ENCODE measurements around the gene MAP2K5.

Gene MAP2K5

DNA sequence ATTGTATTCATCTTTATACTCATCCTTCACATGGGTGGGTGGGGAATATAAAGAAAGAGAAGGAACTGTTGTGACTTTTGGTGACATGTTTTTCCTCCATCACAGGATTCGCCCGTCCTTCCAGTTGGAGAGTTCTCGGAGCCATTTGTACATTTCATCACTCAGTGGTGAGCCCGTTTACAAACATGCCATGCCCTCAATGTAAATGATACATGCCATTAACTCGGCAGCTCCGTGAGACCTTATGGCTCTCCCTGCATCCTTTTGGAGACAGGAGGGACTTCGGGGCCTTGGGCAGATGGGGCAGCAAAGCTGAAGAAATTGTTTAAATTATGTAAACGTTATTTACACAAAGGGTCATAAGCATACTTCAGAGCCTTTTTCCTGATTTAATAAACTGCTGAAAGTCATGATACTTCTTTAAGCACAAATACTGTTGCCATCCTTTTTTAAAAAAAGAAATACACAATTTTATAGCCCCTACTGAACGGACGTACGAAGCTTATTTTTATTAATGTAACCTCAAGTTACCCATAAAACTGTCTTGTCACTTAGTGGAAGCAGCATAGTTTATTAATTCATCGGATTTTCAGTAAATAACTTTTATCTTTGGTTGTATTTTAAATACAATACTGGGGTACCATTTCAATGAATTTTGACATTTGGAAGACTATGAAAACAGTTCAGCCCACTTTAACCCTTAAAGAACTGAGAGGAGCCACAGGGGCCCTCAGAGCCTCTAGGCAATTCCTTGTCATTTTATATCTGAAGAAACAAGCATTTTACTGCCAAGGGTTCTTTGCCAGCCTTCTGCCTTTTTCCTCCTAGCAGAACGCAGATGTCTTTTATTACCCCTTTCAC is 227.2 kb downstream of the MAP2K5 start:
- Histone ChIP-seq H3K4me2 (ENCODE audit: low read length) (no peak overlapping the region), H3K27me3 (ENCODE audit: low read depth, low read length) (no peaks in the 10 kb centered on the region), H3K9me3 (ENCODE audit: insufficient read depth, low read length) (no peaks in the 10 kb centered on the region), H3K4me3 (ENCODE audit: low read length) (no peak overlapping the region), H3K79me2 (ENCODE audit: low read length) (no peaks in the 10 kb centered on the region), H3K4me1 (ENCODE audit: low read length) (peaks cover 21% of the 10 kb centered on the region), H4K20me1 (ENCODE audit: insufficient read depth, low read length) (no peaks in the 10 kb centered on the region), H3K27ac (ENCODE audit: low read length) (no peak overlapping the region), H2AFZ (ENCODE audit: low read depth, low read length) (no peak overlapping the region), H3K36me3 (replicated peaks; ENCODE audit: low read depth, low read length) (no peaks in the 10 kb centered on the region), H3K9ac (ENCODE audit: low read length) (no peak overlapping the region)
- TF ChIP-seq EZH2phosphoT487 (IDR thresholded peaks at IDR 0.05; ENCODE audit: low read depth) = no peak
- TF ChIP-seq, protein P1, sequence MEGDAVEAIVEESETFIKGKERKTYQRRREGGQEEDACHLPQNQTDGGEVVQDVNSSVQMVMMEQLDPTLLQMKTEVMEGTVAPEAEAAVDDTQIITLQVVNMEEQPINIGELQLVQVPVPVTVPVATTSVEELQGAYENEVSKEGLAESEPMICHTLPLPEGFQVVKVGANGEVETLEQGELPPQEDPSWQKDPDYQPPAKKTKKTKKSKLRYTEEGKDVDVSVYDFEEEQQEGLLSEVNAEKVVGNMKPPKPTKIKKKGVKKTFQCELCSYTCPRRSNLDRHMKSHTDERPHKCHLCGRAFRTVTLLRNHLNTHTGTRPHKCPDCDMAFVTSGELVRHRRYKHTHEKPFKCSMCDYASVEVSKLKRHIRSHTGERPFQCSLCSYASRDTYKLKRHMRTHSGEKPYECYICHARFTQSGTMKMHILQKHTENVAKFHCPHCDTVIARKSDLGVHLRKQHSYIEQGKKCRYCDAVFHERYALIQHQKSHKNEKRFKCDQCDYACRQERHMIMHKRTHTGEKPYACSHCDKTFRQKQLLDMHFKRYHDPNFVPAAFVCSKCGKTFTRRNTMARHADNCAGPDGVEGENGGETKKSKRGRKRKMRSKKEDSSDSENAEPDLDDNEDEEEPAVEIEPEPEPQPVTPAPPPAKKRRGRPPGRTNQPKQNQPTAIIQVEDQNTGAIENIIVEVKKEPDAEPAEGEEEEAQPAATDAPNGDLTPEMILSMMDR (IDR thresholded peaks at IDR 0.05; ENCODE audit: low read depth, low read length) = no peak

DNA sequence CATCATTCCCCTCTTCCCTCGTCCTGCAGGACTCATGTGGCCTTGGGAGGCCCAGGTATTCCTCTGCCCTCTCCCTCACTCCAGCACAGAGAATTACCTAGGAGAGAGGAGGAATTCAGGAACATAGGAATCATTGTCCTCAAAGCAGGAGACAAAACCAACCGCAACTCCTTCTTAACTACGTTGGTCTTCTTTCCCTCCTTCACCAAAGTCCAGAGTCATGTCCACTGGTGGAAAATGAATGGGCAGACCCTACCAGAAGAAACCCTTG is 227.8 kb downstream of the MAP2K5 start:
- no peak overlapping the region for H3K4me3 ChIP-seq (ENCODE audit: low read length)
- H3K4me2 ChIP-seq (ENCODE audit: low read length) = no peak overlapping the region
- H3K9me3 ChIP-seq (ENCODE audit: insufficient read depth, low read length) = no peaks in the 10 kb centered on the region
- TF ChIP-seq, protein P1 (IDR thresholded peaks at IDR 0.05; ENCODE audit: low read depth, low read length) = no peak
- TF ChIP-seq EZH2phosphoT487 (IDR thresholded peaks at IDR 0.05; ENCODE audit: low read depth) = no peak
- no peak overlapping the region for H3K27ac ChIP-seq (ENCODE audit: low read length)
- no peaks in the 10 kb centered on the region for H3K79me2 ChIP-seq (ENCODE audit: low read length)
- no peaks in the 10 kb centered on the region for H3K27me3 ChIP-seq (ENCODE audit: low read depth, low read length)
- H2AFZ ChIP-seq (ENCODE audit: low read depth, low read length) = no peak overlapping the region
- H3K9ac ChIP-seq (ENCODE audit: low read length) = no peak overlapping the region
- no peaks in the 10 kb centered on the region for H4K20me1 ChIP-seq (ENCODE audit: insufficient read depth, low read length)
- peaks cover 21% of the 10 kb centered on the region for H3K4me1 ChIP-seq (ENCODE audit: low read length)
- H3K36me3 ChIP-seq (replicated peaks; ENCODE audit: low read depth, low read length) = no peaks in the 10 kb centered on the region

DNA sequence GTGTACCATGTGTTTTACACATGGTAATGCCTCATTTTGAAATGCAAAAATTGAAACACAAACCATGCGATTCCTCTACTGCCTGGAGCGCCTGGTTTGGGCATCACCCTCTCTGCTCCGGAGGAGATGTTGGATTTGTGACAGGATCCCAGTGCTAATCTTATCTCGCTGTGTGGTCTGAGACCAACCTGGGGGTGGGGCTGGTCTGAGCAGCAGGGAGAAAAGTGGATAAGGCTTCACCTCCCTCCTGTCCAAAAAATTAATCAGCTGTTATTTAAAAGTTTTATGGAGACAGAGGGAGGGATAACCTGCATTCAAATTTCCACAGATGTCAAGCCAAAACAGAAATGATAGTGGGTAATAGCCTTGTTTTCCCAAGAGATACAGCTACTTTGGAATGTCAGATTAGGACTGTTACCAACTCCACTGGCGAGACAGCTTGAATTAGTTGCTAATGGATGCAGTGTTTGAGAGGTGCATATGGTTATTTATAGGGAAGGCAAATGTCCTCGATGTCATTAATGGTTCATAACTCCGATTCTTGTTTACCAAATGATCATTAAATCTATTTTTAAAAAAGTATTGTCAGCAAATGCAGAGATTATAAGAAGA is 228.8 kb downstream of the MAP2K5 start:
- no peaks in the 10 kb centered on the region for H3K27me3 ChIP-seq (ENCODE audit: low read depth, low read length)
- no peak overlapping the region for H2AFZ ChIP-seq (ENCODE audit: low read depth, low read length)
- TF ChIP-seq EZH2phosphoT487 (IDR thresholded peaks at IDR 0.05; ENCODE audit: low read depth) = no peak
- TF ChIP-seq, protein P1 (IDR thresholded peaks at IDR 0.05; ENCODE audit: low read depth, low read length) = no peak
- H4K20me1 ChIP-seq (ENCODE audit: insufficient read depth, low read length) = no peaks in the 10 kb centered on the region
- H3K79me2 ChIP-seq (ENCODE audit: low read length) = no peaks in the 10 kb centered on the region
- no peaks in the 10 kb centered on the region for H3K9me3 ChIP-seq (ENCODE audit: insufficient read depth, low read length)
- H3K4me2 ChIP-seq (ENCODE audit: low read length) = no peak overlapping the region
- peaks cover 13% of the 10 kb centered on the region for H3K4me1 ChIP-seq (ENCODE audit: low read length)
- no peak overlapping the region for H3K4me3 ChIP-seq (ENCODE audit: low read length)
- H3K9ac ChIP-seq (ENCODE audit: low read length) = no peak overlapping the region
- H3K36me3 ChIP-seq (replicated peaks; ENCODE audit: low read depth, low read length) = no peaks in the 10 kb centered on the region
- H3K27ac ChIP-seq (ENCODE audit: low read length) = no peak overlapping the region

DNA sequence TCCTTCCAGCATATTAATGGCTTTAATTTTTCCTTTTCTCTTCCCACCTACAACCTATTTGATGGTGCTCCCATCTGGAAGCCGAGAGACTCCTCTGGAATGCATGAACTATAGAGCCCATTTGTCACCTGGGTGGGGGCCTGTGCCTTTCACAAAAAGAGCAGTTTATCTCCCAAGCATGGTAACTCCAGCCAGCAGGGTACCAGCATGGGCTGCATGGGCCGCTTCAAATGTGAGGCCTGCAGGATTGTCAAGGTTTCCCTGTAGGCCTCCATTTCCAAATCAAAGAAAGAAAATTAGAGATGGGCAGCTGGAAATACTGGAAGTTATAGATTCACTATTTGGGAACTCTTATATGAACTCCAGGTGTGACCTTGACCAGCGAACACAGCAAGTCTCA is 232.1 kb downstream of the MAP2K5 start:
- no peak overlapping the region for H2AFZ ChIP-seq (ENCODE audit: low read depth, low read length)
- H3K36me3 ChIP-seq (replicated peaks; ENCODE audit: low read depth, low read length) = no peaks in the 10 kb centered on the region
- no peaks in the 10 kb centered on the region for H4K20me1 ChIP-seq (ENCODE audit: insufficient read depth, low read length)
- H3K9ac ChIP-seq (ENCODE audit: low read length) = no peak overlapping the region
- H3K9me3 ChIP-seq (ENCODE audit: insufficient read depth, low read length) = no peaks in the 10 kb centered on the region
- H3K4me1 ChIP-seq (ENCODE audit: low read length) = no peaks in the 10 kb centered on the region
- H3K4me2 ChIP-seq (ENCODE audit: low read length) = no peak overlapping the region
- no peaks in the 10 kb centered on the region for H3K79me2 ChIP-seq (ENCODE audit: low read length)
- no peak overlapping the region for H3K4me3 ChIP-seq (ENCODE audit: low read length)
- no peaks in the 10 kb centered on the region for H3K27me3 ChIP-seq (ENCODE audit: low read depth, low read length)
- no peak overlapping the region for H3K27ac ChIP-seq (ENCODE audit: low read length)
- TF ChIP-seq, protein P1 (IDR thresholded peaks at IDR 0.05; ENCODE audit: low read depth, low read length) = no peak
- no peak for TF ChIP-seq EZH2phosphoT487 (IDR thresholded peaks at IDR 0.05; ENCODE audit: low read depth)

Measured in OCI-LY3 (cell line).